ENCODE data around the gene PTPRE. TPM values are rescaled to one million over a fixed set of nuclear protein-coding genes. Genes with fewer than 3 reads are reported as not detected.

Gene PTPRE
- total and polyA plus RNA-seq, 4 donors: 1.5 to 12.5 (median 3.7) TPM

GRCh38 chr10:128113026-128113425, 206.1 kb downstream of the PTPRE start:
- Histone ChIP-seq H3K9ac (ENCODE audit: low read depth in 1 of 2, low read length in 2 of 2) (no peak overlapping the region), H3K9me3 (ENCODE audit: control insufficient read depth in 4 of 4, low read length in 3 of 4) (no peaks in the 10 kb centered on the region), H3K4me3 (ENCODE audit: low read depth in 1 of 3, low read length in 3 of 3) (no peak overlapping the region), H3K27ac (ENCODE audit: low read depth in 1 of 2, low read length in 2 of 2) (no peak overlapping the region), H3K27me3 (ENCODE audit: control insufficient read depth in 4 of 4, insufficient read depth in 4 of 4, low read length in 3 of 4) (no peaks in the 10 kb centered on the region), H3K36me3 (ENCODE audit: control insufficient read depth in 4 of 4, insufficient read depth in 3 of 4, low read depth in 1 of 4, low read length in 3 of 4) (peaks cover 0 to 2% (median 0%) of the 10 kb centered on the region in 4 donors), H3K4me1 (ENCODE audit: control insufficient read depth in 4 of 4, insufficient read depth in 4 of 4, low read length in 3 of 4) (no peaks in the 10 kb centered on the region)
- WGBS: 97% methylated on average over 13 of the region's 13 CpGs
- DNase-seq (ENCODE audit: low spot score): no peak
- TF ChIP-seq YY1 (IDR thresholded peaks at IDR 0.05): no peak

- Histone ChIP-seq H3K27ac (ENCODE audit: low read depth in 1 of 2, low read length in 2 of 2) (no peak overlapping the region), H3K27me3 (ENCODE audit: control insufficient read depth in 4 of 4, insufficient read depth in 4 of 4, low read length in 3 of 4) (peaks cover 0 to 3% (median 0%) of the 10 kb centered on the region in 4 donors), H3K4me1 (ENCODE audit: control insufficient read depth in 4 of 4, insufficient read depth in 4 of 4, low read length in 3 of 4) (no peaks in the 10 kb centered on the region), H3K4me3 (ENCODE audit: low read depth in 1 of 3, low read length in 3 of 3) (no peak overlapping the region), H3K9me3 (ENCODE audit: control insufficient read depth in 4 of 4, low read length in 3 of 4) (no peaks in the 10 kb centered on the region), H3K36me3 (ENCODE audit: control insufficient read depth in 4 of 4, insufficient read depth in 3 of 4, low read depth in 1 of 4, low read length in 3 of 4) (peaks cover 0 to 2% (median 0%) of the 10 kb centered on the region in 4 donors), H3K9ac (ENCODE audit: low read depth in 1 of 2, low read length in 2 of 2) (no peak overlapping the region)
- TF ChIP-seq JUND (IDR thresholded peaks at IDR 0.05): no peak
- TF ChIP-seq ATF3 (IDR thresholded peaks at IDR 0.05): no peak
- no peak for TF ChIP-seq HNF4A (conservative IDR thresholded peaks at IDR 0.05)
- no peak for TF ChIP-seq EGR1 (IDR thresholded peaks at IDR 0.05; ENCODE audit: low read depth in 2 of 2)
- no peak for TF ChIP-seq RAD21 (IDR thresholded peaks at IDR 0.05)
- TF ChIP-seq REST (IDR thresholded peaks at IDR 0.05): no peak
- no peak for DNase-seq (ENCODE audit: low spot score)
- WGBS: 95% methylated on average over 2 of the region's 2 CpGs
Measured at GRCh38 chr10:128114901-128115300, 208.0 kb downstream of the PTPRE start.

GRCh38 chr10:128115356-128115755, 208.5 kb downstream of the PTPRE start:
- H3K27me3 ChIP-seq (ENCODE audit: control insufficient read depth in 4 of 4, insufficient read depth in 4 of 4, low read length in 3 of 4): peaks cover 0 to 3% (median 0%) of the 10 kb centered on the region in 4 donors
- no peak overlapping the region for H3K9ac ChIP-seq (ENCODE audit: low read depth in 1 of 2, low read length in 2 of 2)
- H3K4me1 ChIP-seq (ENCODE audit: control insufficient read depth in 4 of 4, insufficient read depth in 4 of 4, low read length in 3 of 4): no peaks in the 10 kb centered on the region
- H3K36me3 ChIP-seq (ENCODE audit: control insufficient read depth in 4 of 4, insufficient read depth in 3 of 4, low read depth in 1 of 4, low read length in 3 of 4): peaks cover 0 to 2% (median 0%) of the 10 kb centered on the region in 4 donors
- no peaks in the 10 kb centered on the region for H3K9me3 ChIP-seq (ENCODE audit: control insufficient read depth in 4 of 4, low read length in 3 of 4)
- WGBS: 98% methylated on average over 8 of the region's 8 CpGs
- H3K27ac ChIP-seq (ENCODE audit: low read depth in 1 of 2, low read length in 2 of 2): no peak overlapping the region
- no peak overlapping the region for H3K4me3 ChIP-seq (ENCODE audit: low read depth in 1 of 3, low read length in 3 of 3)
- no peak for DNase-seq (ENCODE audit: low spot score)
- TF ChIP-seq TAF1 (conservative IDR thresholded peaks at IDR 0.05): no peak

- no peak overlapping the region for H3K9ac ChIP-seq (ENCODE audit: low read depth in 1 of 2, low read length in 2 of 2)
- H3K36me3 ChIP-seq (ENCODE audit: control insufficient read depth in 4 of 4, insufficient read depth in 3 of 4, low read depth in 1 of 4, low read length in 3 of 4): peaks cover 0 to 2% (median 0%) of the 10 kb centered on the region in 4 donors
- H3K27me3 ChIP-seq (ENCODE audit: control insufficient read depth in 4 of 4, insufficient read depth in 4 of 4, low read length in 3 of 4): peaks cover 0 to 3% (median 0%) of the 10 kb centered on the region in 4 donors
- H3K27ac ChIP-seq (ENCODE audit: low read depth in 1 of 2, low read length in 2 of 2): no peak overlapping the region
- no peaks in the 10 kb centered on the region for H3K4me1 ChIP-seq (ENCODE audit: control insufficient read depth in 4 of 4, insufficient read depth in 4 of 4, low read length in 3 of 4)
- H3K4me3 ChIP-seq (ENCODE audit: low read depth in 1 of 3, low read length in 3 of 3): no peak overlapping the region
- TF ChIP-seq SP1 (IDR thresholded peaks at IDR 0.05) (no peak), FOXA2 (IDR thresholded peaks at IDR 0.05) (no peak), CTCF (IDR thresholded peaks at IDR 0.05; ENCODE audit: low read depth, low read length, missing input control) (no peak), NR2F2 (IDR thresholded peaks at IDR 0.05) (no peak), ATF3 (IDR thresholded peaks at IDR 0.05) (no peak)
- WGBS: 97% methylated on average over 4 of the region's 4 CpGs
- no peaks in the 10 kb centered on the region for H3K9me3 ChIP-seq (ENCODE audit: control insufficient read depth in 4 of 4, low read length in 3 of 4)
- DNase-seq (ENCODE audit: low spot score): no peak
Measured at GRCh38 chr10:128116187-128116586, 209.3 kb downstream of the PTPRE start.

All from liver (tissue), 9 donors.